NCI-H1105 treated with DMSO at 0.1 percent for 48 hours (cell line): ENCODE results near the gene PPP1R3F.

Experiments used
- DNase-seq: peaks from one replicate; lab custom pipeline; 2025; lab: John Stamatoyannopoulos, UW

The PPP1R3F gene, protein sequence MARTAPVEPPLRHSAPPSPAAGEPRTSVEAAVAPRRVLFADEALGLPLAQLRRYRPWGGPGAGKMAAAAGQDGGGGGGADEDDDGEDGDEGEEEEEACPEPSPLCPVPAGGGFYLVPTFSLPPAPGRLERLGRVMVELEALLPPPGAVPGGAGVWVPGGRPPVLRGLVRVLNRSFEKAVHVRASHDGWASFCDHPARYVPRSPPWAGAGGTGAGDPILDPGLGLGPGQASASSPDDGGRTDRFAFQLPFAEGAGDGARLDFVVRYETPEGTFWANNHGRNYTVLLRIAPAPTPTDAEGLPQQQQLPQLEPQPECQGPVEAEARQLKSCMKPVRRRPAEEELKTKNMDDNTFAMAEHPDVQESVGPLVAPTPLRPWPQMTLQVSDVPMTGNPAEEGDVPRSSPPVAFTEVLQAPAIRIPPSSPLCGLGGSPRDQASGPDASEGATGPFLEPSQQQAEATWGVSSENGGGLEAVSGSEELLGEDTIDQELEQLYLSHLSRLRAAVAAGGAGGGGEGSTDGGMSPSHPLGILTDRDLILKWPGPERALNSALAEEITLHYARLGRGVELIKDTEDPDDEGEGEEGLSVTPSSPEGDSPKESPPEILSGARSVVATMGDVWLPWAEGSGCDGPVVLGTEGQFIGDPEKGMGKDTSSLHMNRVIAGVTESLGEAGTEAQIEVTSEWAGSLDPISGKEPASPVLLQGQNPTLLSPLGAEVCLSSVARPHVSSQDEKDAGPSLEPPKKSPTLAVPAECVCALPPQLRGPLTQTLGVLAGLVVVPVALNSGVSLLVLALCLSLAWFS

DNA sequence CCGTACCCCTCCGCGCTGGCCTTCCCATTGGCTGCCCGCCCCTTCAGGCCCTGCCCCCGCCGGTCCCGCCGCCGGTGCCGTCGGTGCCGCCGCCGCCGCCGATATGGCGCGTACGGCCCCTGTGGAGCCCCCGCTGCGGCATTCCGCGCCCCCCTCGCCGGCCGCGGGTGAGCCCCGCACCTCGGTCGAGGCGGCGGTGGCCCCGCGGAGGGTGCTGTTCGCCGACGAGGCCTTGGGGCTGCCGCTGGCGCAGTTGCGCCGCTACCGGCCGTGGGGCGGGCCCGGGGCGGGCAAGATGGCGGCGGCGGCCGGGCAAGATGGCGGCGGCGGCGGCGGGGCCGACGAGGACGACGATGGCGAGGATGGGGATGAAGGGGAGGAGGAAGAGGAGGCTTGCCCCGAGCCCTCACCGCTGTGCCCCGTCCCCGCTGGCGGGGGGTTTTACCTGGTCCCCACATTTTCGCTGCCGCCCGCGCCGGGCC lies at the start of gene PPP1R3F:
Gene PPP1R3F (plus strand): TSS at position 27 of the 482 bp plus-strand sequence. CDS start 77 bp downstream, at position 104.
- no peak for DNase-seq

- no peak for DNase-seq
Measured at GRCh38 chrX:49220100-49220499, 49.5 kb upstream of the PPP1R3F start.

DNA sequence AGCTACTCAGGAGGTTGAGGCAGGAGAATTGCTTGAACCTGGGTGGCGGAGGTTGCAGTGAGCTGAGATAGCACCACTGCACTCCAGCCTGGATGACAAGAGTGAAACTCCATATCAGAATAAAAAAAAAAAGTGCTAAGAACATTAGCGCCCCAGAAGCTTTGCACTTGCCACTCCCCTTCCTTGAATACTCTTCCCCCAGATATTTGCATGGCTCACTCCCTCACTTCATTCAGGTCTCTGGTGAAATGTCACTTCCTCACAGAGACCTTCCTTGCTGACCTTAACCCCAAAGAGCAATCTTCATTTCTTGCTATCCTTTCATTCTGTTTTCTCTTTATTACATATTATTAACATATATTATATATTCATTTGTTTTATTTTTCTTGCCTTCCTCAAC lies 47.7 kb upstream of the PPP1R3F start:
- no peak for DNase-seq

DNA sequence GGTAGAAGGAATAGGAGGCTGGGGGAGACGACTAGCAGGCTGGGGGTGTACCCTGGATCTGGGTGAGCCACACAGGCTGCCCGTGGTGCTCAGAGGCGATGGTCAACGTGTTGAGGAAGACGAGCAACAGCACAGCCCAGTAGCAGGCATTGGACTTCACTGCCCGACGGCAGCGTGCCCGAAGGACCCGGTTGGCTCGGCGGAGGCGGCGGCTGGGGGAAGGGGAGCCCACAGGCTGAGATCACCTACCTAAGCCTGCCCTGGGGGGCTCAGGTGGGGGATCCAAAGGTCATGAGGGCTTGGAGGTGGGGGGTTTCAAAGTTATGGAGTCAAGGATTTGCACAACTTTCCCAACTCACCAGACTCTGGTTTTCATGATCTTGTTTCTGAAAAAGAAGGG lies 43.7 kb upstream of the PPP1R3F start:
- no peak for DNase-seq

DNA sequence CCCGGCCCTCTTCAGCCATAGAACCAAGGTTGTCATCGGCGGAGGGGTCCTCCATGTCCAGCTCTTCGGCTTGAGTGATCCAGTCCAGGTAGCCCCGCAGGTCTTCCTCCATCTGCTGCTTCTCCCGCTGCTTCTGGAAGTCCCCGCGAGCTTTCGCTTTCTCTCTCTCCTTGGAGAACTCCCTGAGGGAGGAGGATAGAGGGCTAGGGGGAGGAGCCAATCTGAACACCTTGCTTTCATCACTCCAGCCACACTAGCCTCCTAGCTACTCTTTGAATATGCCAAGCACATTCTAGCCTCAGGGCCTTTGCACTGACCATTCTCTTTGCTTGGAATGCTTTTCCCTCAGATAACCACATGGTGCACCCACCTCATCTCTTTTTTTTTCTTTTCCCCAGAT lies 42.6 kb upstream of the PPP1R3F start:
- no peak for DNase-seq

GRCh38 chrX:49227726-49228125 lies 41.9 kb upstream of the PPP1R3F start:
- no peak for DNase-seq

GRCh38 chrX:49228185-49228584 lies 41.4 kb upstream of the PPP1R3F start:
- DNase-seq, result no peak

- no peak for DNase-seq
Measured at GRCh38 chrX:49230500-49231232, 38.9 kb upstream of the PPP1R3F start.

DNA sequence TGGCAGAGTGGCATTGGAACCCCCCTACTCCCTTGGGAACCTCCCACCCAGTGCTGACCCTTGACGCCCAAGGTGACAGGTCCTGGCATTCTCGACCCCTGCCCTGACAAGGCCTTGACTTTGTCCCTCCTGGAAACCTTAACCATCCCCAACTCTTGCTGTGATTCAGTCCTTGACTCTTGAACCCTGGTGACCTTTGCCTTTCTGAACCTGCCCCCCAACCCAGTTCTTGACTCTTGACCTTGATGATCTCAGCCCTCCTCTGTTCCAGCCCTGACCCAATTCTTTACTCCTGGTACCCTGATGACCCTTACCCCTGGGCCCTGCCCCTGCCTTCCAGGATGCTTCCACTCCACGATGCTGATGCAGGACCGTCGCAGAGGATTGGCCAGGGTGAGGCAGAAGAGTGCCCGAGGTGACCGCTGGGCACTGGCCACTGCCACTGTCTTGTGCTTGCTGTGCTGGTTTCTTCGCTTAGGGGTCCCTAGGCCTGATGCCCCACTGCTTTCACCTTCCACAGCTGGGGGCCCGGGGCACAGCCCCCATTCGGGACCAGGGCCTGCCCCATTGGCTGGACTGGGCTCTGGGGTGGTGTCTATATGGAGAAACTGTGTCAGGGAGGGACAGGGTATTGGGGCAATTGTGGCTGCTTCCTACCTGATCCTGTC lies 38.1 kb upstream of the PPP1R3F start:
- no peak for DNase-seq

DNA sequence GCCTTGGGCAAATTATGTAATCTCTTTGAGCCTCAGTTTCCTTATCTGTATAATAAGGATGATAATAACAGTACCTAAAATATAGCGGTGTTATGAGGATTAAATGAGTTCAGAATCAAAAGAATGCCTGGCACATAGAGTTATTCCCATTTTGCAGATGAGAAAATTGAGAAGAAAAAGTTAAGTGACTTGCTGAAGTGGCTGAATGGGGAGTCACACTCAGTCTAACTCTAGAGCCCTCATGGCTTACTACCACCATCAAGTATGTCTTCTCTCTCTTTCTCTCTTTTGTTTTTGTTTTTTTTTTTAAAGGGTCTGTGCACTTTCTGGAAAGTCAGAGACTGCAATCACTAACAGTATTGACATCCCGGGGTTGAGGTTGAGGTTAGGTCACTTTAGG lies 37.1 kb upstream of the PPP1R3F start:
- DNase-seq, result no peak

- no peak for DNase-seq
Measured at GRCh38 chrX:49233176-49233575, 36.4 kb upstream of the PPP1R3F start, which contains the start of gene CACNA1F. Gene CACNA1F, minus strand, starts transcription at chrX:49233340. Its CDS starts 31 bp downstream, at chrX:49233309.

GRCh38 chrX:49233887-49234555 lies 35.6 kb upstream of the PPP1R3F start:
- DNase-seq, result no peak

- DNase-seq, result no peak
Measured at GRCh38 chrX:49237060-49237459, 32.5 kb upstream of the PPP1R3F start.

DNA sequence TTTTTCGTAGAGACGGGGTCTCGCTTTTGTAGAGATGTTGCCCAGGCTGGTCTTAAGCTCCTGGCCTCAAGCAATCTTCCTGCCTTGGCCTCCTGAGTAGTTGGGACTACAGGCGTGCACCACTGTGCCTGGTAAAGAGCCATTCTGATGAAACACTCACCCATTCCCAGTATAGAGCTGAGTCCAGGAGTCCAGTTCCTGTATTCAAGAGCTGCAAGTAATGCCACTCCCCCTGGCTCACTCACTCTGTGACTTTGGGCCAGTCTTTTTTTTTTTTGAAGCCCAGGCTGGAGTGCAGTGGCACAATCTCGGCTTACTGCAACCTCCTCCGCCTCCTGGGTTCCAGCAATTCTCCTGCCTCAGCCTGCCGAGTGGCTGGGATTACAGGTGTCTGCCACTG lies 30.9 kb upstream of the PPP1R3F start:
- no peak for DNase-seq

DNA sequence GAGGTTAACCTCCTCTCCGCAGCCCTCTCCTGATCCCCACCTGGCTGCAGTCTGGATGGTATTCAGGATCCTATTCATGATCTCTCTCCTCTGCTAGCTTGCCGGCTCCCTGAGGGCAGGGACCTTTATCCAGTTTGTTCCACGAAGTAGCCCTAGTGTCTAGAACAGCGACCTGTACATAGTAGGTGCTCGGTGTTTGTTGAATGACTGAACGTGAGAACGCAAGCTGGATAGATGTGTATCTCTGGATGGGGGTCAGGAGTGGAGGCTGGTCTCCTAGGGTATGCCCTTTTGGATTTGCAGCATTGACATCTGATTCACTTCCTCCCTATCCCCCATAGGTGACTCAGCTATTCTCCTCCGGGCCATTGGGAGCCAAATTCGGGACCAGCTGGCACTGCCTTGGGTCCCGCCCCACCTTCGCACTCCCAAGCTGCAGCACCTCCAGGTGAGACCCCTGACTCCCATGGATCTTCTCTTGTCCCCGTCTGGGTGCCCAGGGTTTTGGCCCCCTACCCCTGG lies 27.0 kb upstream of the PPP1R3F start:
- no peak for DNase-seq

DNA sequence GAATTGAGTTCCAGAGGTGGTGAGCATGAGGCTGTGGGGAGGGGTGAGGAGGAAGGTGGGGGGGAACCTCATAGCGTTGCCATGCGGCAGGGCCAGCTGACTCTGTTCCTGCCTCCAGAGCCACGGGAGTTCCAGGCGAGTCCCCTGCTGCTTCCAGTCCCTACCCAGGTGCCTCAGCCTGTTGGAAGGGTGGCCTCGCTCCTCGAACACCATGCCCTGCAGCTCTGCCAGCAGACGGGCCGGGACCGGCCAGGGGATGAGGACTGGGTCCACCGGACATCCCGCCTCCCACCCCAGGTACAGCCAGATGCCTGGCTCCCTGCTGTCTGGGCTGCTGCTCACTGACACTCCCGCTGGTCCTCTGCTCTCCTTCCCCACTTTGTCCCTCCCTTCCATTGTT lies 26.4 kb upstream of the PPP1R3F start:
- DNase-seq, result no peak

- DNase-seq, result no peak
Measured at GRCh38 chrX:49244207-49244606, 25.4 kb upstream of the PPP1R3F start.

DNA sequence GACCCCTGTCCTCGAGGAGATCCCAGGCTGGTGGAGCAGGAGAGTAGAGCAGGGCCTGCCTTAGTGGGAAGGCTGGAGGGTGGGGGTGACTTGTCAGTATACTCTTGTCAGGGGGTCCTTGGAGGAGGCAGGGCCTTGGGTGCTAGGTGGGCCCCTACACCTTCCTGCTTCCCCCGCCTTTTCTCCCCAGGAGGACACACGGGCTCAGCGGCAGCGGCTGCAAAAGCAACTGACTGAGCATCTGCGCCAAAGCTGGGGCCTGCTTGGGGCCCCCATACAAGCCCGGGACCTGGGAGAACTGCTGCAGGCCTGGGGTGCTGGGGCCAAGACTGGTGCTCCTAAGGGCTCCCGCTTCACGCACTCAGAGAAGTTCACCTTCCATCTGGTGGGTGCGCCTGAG lies 23.1 kb upstream of the PPP1R3F start:
- no peak for DNase-seq

GRCh38 chrX:49247346-49247745 lies 22.2 kb upstream of the PPP1R3F start:
- DNase-seq, result no peak

DNA sequence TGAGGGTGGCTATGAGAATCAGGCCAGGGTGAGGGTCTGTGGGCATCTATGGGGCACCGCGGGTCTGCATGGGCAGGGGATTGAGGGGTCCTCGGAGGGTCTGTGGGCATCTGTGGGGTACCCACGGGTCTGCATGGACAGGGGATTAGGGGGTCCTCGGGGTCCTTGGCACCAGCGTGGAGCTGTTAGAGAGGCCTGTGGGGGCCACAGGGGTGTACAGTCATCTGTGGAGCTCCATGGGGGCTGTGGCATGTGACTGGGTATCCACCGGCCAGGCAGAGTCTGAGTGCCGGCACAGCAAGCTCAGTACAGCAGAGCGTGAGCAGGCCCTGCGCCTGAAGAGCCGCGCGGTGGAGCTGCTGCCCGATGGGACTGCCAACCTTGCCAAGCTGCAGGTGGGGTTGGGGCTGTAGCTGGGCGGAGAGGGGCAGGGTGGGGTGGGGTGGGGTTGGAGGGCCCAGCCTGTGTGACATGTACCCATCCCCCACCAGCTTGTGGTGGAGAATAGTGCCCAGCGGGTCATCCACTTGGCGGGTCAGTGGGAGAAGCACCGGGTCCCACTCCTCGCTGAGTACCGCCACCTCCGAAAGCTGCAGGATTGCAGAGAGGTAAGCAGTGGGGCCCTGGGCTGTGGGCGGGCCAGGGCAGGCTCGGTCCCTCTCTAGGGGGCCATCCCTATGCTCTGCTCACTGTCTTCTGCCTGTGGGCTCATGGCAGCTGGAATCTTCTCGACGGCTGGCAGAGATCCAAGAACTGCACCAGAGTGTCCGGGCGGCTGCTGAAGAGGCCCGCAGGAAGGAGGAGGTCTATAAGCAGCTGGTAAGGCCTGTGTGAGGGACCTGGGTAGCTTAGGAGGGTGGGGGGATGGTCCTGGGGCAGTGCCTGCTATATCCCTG lies 21.4 kb upstream of the PPP1R3F start:
- DNase-seq, result no peak
